KMS-11 (cell line): ENCODE results near the gene TTYH1.

Source experiments
- H2AFZ ChIP-seq: fragments of 200-600 bp; sonication (generic); 2 replicates; pipeline ENCODE4 v1.6.1; 2016; ENCODE audit warnings: antibody characterized with exemption, mixed run types, low read depth
- H3K27ac ChIP-seq: fragments of 200-600 bp; sonication (generic); 2 replicates; pipeline ENCODE4 v1.6.1; 2016; ENCODE audit warnings: mild to moderate bottlenecking, mixed run types
- H3K27me3 ChIP-seq: fragments of 200-600 bp; sonication (generic); 2 replicates; pipeline ENCODE4 v1.6.1; 2017; ENCODE audit warnings: mild to moderate bottlenecking, low read depth, mixed run types, moderate library complexity; ENCODE audit not compliant: insufficient read depth
- H3K36me3 ChIP-seq: fragments of 200-600 bp; sonication (generic); 2 replicates; pipeline ENCODE4 v1.6.1; 2017; ENCODE audit warnings: mild to moderate bottlenecking, mixed run types; ENCODE audit not compliant: insufficient read depth
- H3K4me1 ChIP-seq: fragments of 200-600 bp; sonication (generic); 2 replicates; pipeline ENCODE4 v1.6.1; 2016; ENCODE audit warnings: mild to moderate bottlenecking, low read depth, mixed run types; ENCODE audit not compliant: poor library complexity, severe bottlenecking
- H3K4me2 ChIP-seq: fragments of 200-600 bp; sonication (generic); 2 replicates; pipeline ENCODE4 v1.7.0; 2016; ENCODE audit warnings: mild to moderate bottlenecking, mixed run types
- H3K4me3 ChIP-seq: fragments of 200-600 bp; sonication (generic); IDR thresholded peaks from 2 replicates; pipeline ENCODE4 v1.6.1; 2017; ENCODE audit warnings: low read depth, low read length, mixed read lengths; ENCODE audit not compliant: insufficient read depth
- H3K79me2 ChIP-seq: fragments of 200-600 bp; sonication (generic); 2 replicates; pipeline ENCODE4 v1.6.1; 2016; ENCODE audit warnings: low read depth, mixed run types; ENCODE audit not compliant: insufficient read depth
- H3K9ac ChIP-seq: fragments of 200-600 bp; sonication (generic); 2 replicates; pipeline ENCODE4 v1.6.1; 2016; ENCODE audit warnings: mild to moderate bottlenecking, mixed run types
- H4K20me1 ChIP-seq: fragments of 200-600 bp; sonication (generic); 2 replicates; pipeline ENCODE4 v1.6.1; 2016; ENCODE audit warnings: mild to moderate bottlenecking, mixed run types; ENCODE audit not compliant: insufficient read depth
- TF ChIP-seq, protein P1 (sequence below): fragments of 200-600 bp; sonication (generic); conservative IDR thresholded peaks from 2 replicates; pipeline ENCODE4 v1.6.1; 2017; ENCODE audit warnings: low read depth, mild to moderate bottlenecking, antibody characterized with exemption, low read length, moderate library complexity, mixed read lengths

Gene TTYH1

DNA sequence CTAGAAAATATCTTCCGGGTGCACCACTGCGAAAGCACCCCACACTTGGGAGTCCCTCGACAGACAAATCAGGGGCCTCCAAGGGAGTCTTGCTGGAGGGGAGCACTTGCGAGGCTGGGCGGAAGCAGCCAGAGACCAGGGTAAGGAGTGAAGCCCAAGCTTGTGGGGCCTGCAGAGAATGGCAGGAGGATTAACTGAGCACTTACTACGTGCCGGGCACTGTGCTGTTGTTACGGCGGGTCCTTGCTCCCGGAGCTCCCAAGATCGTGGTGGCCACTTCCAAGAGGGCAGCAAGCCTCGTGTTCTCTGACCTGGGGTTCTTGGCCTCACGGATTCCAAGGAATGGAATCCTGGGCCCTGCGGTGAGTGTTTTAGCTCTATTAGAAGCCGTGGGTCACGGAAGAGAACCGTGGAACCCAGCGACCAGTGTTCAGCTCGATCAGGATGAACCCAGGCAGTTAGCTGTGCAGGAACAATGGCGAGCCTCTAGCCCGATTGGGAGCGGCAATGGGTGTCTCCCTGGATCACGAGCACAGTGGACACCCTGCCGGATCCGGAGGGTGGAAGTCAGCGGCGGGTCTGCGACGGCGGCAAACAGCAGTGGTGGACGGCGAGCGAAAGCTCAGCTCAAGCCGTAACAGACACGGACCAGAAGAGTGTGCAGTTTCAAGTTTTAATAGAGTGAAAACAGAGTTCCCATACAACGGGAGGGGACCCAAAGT lies 9.6 kb downstream of the TTYH1 start:
- Histone ChIP-seq H3K27ac (no peak overlapping the region), H3K27me3 (peaks cover 40% of the 10 kb centered on the region), H3K4me1 (no peaks in the 10 kb centered on the region), H3K4me2 (no peak overlapping the region), H3K4me3 (no peak overlapping the region), H3K79me2 (no peaks in the 10 kb centered on the region), H3K9ac (no peak overlapping the region), H2AFZ (no peak overlapping the region), H3K36me3 (no peaks in the 10 kb centered on the region), H4K20me1 (no peaks in the 10 kb centered on the region)
- TF ChIP-seq, protein P1, sequence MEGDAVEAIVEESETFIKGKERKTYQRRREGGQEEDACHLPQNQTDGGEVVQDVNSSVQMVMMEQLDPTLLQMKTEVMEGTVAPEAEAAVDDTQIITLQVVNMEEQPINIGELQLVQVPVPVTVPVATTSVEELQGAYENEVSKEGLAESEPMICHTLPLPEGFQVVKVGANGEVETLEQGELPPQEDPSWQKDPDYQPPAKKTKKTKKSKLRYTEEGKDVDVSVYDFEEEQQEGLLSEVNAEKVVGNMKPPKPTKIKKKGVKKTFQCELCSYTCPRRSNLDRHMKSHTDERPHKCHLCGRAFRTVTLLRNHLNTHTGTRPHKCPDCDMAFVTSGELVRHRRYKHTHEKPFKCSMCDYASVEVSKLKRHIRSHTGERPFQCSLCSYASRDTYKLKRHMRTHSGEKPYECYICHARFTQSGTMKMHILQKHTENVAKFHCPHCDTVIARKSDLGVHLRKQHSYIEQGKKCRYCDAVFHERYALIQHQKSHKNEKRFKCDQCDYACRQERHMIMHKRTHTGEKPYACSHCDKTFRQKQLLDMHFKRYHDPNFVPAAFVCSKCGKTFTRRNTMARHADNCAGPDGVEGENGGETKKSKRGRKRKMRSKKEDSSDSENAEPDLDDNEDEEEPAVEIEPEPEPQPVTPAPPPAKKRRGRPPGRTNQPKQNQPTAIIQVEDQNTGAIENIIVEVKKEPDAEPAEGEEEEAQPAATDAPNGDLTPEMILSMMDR, result no peak

DNA sequence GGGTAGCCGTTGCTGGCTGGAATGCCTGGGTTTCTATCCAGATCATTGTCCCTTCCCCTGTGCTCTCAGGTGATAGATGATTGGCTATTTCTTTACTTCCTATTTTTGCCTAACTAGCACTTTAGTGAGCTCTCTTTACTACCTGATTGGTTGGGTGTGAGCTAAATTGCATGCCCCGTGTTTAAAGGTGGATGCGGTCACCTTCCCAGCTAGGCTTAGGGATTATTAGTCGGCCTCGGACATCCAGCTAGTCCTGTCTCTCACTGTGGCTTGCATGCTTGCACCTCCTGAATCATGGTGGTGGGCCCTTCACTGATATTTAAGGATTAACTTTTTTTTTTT lies 10.1 kb downstream of the TTYH1 start:
- no peaks in the 10 kb centered on the region for H3K79me2 ChIP-seq
- no peaks in the 10 kb centered on the region for H3K36me3 ChIP-seq
- H3K27ac ChIP-seq, result no peak overlapping the region
- H3K9ac ChIP-seq, result no peak overlapping the region
- H2AFZ ChIP-seq, result no peak overlapping the region
- no peak overlapping the region for H3K4me2 ChIP-seq
- no peaks in the 10 kb centered on the region for H4K20me1 ChIP-seq
- TF ChIP-seq, protein P1, result no peak
- no peaks in the 10 kb centered on the region for H3K4me1 ChIP-seq
- H3K27me3 ChIP-seq, result peaks cover 44% of the 10 kb centered on the region
- no peak overlapping the region for H3K4me3 ChIP-seq

DNA sequence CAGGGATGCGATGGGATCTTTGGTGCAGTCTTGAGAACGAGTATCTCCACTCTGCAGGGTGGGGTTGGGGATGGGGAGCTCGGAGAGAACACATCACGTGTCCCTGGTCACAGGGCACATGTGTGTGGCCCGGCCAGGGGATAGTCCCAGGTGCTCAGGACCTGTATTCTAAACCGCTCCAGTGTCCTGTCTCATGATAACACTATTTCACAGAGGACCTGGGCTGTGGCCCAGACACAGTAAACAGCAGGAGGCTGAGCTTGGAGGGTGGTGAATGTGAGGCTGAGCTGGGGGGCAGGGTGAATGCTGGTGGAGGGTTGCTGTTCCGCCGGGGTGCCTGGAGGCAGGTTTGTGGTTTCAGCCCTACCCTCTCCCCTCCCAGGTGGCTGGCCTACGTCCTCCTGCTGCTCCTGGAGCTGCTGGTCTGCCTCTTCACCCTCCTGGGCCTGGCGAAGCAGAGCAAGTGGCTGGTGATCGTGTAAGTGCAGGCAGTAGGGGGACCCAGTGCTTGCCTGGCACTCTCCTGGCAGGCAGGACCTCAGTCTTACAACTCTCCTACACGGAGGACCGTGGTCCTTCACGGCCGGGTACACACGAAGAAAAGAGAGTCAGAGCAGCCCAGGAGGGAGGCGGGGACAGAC lies 11.1 kb downstream of the TTYH1 start:
- Histone ChIP-seq H3K27me3 (peaks cover 45% of the 10 kb centered on the region), H3K4me2 (no peak overlapping the region), H3K27ac (no peak overlapping the region)

DNA sequence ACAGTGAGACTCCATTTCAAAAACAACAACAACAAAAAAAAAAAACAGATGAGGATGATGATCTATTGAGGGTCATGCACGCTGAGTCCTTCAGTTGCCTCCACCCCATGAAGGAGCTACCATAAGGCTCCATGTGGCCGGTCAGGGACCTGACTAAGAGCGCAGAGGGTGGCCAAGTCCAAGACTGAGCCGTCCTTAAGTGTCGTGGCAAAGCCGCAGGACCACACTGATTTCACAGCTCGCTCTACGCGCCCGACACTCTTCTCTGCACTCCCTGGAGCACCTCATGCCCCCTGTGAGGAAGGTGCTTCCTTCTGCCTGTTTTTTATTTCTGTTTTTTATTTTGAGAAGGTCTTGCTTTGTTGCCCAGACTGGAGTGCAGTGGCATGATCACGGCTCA lies 12.3 kb downstream of the TTYH1 start:
- H3K27me3 ChIP-seq, result peaks cover 46% of the 10 kb centered on the region
- no peak overlapping the region for H3K4me2 ChIP-seq

More for the DNA sequence above, 11.1 kb downstream of the TTYH1 start:
- no peaks in the 10 kb centered on the region for H4K20me1 ChIP-seq
- H3K4me1 ChIP-seq, result no peaks in the 10 kb centered on the region
- no peak overlapping the region for H3K9ac ChIP-seq
- H3K4me3 ChIP-seq, result no peak overlapping the region
- no peak overlapping the region for H2AFZ ChIP-seq
- H3K36me3 ChIP-seq, result no peaks in the 10 kb centered on the region
- TF ChIP-seq, protein P1, result no peak
- H3K79me2 ChIP-seq, result no peaks in the 10 kb centered on the region

More for the DNA sequence above, 12.3 kb downstream of the TTYH1 start:
- Histone ChIP-seq H3K27ac (no peak overlapping the region), H2AFZ (no peak overlapping the region), H3K4me1 (no peaks in the 10 kb centered on the region), H3K4me3 (no peak overlapping the region), H4K20me1 (no peaks in the 10 kb centered on the region), H3K9ac (no peak overlapping the region), H3K79me2 (no peaks in the 10 kb centered on the region), H3K36me3 (no peaks in the 10 kb centered on the region)
- TF ChIP-seq, protein P1, result no peak
